K562 (cell line): Measurements from ENCODE around the gene RUVBL2.

Experiments used
- CREB1 ChIP-seq, 2 experiments: sonication (generic) in 1 of 2; formaldehyde crosslinking in 1 of 2; IDR thresholded peaks; 2 replicates each; pipeline versions ENCODE4 v1.6.1 to v1.8.0; 2012 to 2022; ENCODE audit warnings: inconsistent platforms in 1 of 2, mild to moderate bottlenecking in 1 of 2, missing genetic modification reagents in 1 of 2, moderate library complexity in 1 of 2
- ERF ChIP-seq: fragments of 450-650 bp; formaldehyde crosslinking; IDR thresholded peaks from 2 replicates; pipeline ENCODE4 v1.4.0; 2020; ENCODE audit warnings: mild to moderate bottlenecking, mixed read lengths
- HCFC1 ChIP-seq: IDR thresholded peaks from 2 replicates; pipeline ENCODE4 v1.6.1; 2012; ENCODE audit warnings: low read depth, low read length, improper control_type of control experiment
- KDM1A ChIP-seq, 2 experiments: fragments of 450-650 bp; IDR thresholded peaks; 2 replicates each; pipeline ENCODE4 v1.6.1; 2016; ENCODE audit warnings: mild to moderate bottlenecking in 2 of 2
- NCOA6 ChIP-seq: fragments of 450-650 bp; IDR thresholded peaks from 2 replicates; pipeline ENCODE4 v1.6.1; 2017; ENCODE audit warnings: mild to moderate bottlenecking
- RBM34 ChIP-seq: fragments of 200-400 bp; formaldehyde crosslinking; IDR thresholded peaks from 2 replicates; pipeline ENCODE4 v1.6.1; 2018; ENCODE audit warnings: low read length, borderline replicate concordance; ENCODE audit not compliant: insufficient read depth
- TAF1 ChIP-seq: IDR thresholded peaks from 2 replicates; pipeline ENCODE4 v1.6.1; 2011; ENCODE audit warnings: mild to moderate bottlenecking, low read length, moderate library complexity; ENCODE audit not compliant: insufficient read depth, control insufficient read depth, severe bottlenecking; ENCODE audit errors: extremely low read depth

DNA sequence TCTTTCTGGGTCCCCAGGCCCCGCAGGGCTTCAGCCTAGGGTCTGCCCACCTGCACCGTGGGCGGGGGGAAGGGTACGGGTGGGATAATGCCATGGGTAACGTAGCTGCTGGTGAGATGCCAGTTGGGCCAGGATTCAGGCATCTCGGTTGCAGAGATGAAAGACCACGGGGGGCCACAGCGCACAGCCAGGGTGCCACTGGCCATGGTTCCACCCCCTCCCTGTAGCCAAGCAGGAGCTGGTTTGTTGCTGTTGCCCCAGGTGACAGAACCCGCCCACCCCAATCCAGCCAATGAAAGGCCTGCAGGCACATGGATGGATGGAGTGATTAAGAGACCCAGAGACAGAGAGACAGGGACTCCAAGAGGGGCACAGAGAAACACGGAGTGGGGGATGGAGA lies 64.9 kb downstream of the RUVBL2 start:
- TF ChIP-seq KDM1A (IDR thresholded peaks at IDR 0.05) (no peak), ERF (CRISPR knock-in tag) (no peak), TAF1 (no peak), NCOA6 (no peak), HCFC1 (no peak), RBM34 (no peak), CREB1 (IDR thresholded peaks at IDR 0.05) (no peak), CREB1 (CRISPR knock-in tag; IDR thresholded peaks at IDR 0.05) (no peak)
